IPS DF 6.9 (cell line): ENCODE results near the gene GPR155.
"Not testable (repeated sequence)": the region's sequence is repeated elsewhere in the genome, so short reads cannot be mapped to it uniquely, and the experiment has no call there.

ENCODE experiments used
- DNase-seq: peaks from one replicate; pipeline ENCODE4 v3.0.0-alpha.2; 2013; ENCODE audit warnings: low read depth, low spot score
- H3K27ac ChIP-seq: one replicate; pipeline ENCODE4 v1.5.1; 2013; ENCODE audit warnings: low read length, control low read depth
- H3K27me3 ChIP-seq: 2 replicates; pipeline ENCODE4 v1.6.1; 2013; ENCODE audit warnings: mild to moderate bottlenecking, low read length; ENCODE audit not compliant: control insufficient read depth, insufficient read depth
- H3K36me3 ChIP-seq: 2 replicates; pipeline ENCODE4 v1.6.1; 2013; ENCODE audit warnings: low read length; ENCODE audit not compliant: control insufficient read depth, insufficient read depth
- H3K4me1 ChIP-seq: 2 replicates; pipeline ENCODE4 v1.6.1; 2013; ENCODE audit warnings: low read length; ENCODE audit not compliant: control insufficient read depth, insufficient read depth
- H3K4me3 ChIP-seq: 2 replicates; pipeline ENCODE4 v1.5.1; 2013; ENCODE audit warnings: mild to moderate bottlenecking, low read length
- H3K9me3 ChIP-seq: 2 replicates; pipeline ENCODE4 v1.6.1; 2013; ENCODE audit warnings: low read length, inconsistent platforms; ENCODE audit not compliant: control insufficient read depth, insufficient read depth
- WGBS: extraction: QIAGEN DNeasy Blood & Tissue Kit; methylation state at CpG from one replicate; pipeline ENCODE4 v1.1.7; 2013; ENCODE audit warnings: mixed read lengths, missing lambda C conversion rate; ENCODE audit not compliant: insufficient read length, insufficient coverage; 5-methylcytosine and 5-hydroxymethylcytosine counted together

The GPR155 gene

DNA sequence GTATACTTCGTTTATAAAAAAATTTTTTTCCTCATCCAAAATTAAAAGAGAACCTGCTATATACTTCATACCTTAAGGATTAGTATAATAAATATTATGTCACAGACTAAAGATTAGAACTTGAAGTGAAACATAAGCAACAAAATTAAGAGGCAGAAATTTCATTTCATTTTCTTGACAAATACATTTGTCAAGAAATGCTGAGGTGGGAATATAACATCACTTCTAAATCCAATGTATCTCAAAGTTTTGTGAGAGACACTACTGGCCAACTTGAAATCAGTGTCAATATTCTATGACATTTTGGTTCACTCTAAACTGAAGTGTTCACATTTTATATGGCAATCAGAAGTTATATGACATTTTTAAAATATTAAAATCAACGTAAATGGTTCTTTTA, 47.5 kb downstream of the GPR155 start:
- H3K4me3 ChIP-seq: no peak overlapping the region
- H3K36me3 ChIP-seq: no peaks in the 10 kb centered on the region
- H3K9me3 ChIP-seq: no peaks in the 10 kb centered on the region
- DNase-seq: no peak
- H3K27me3 ChIP-seq: no peaks in the 10 kb centered on the region
- H3K27ac ChIP-seq: no peak overlapping the region
- 100% methylated on average over 1 of the region's 2 CpGs for WGBS
- no peaks in the 10 kb centered on the region; the same call in 1 of the 2 replicates for H3K4me1 ChIP-seq

DNA sequence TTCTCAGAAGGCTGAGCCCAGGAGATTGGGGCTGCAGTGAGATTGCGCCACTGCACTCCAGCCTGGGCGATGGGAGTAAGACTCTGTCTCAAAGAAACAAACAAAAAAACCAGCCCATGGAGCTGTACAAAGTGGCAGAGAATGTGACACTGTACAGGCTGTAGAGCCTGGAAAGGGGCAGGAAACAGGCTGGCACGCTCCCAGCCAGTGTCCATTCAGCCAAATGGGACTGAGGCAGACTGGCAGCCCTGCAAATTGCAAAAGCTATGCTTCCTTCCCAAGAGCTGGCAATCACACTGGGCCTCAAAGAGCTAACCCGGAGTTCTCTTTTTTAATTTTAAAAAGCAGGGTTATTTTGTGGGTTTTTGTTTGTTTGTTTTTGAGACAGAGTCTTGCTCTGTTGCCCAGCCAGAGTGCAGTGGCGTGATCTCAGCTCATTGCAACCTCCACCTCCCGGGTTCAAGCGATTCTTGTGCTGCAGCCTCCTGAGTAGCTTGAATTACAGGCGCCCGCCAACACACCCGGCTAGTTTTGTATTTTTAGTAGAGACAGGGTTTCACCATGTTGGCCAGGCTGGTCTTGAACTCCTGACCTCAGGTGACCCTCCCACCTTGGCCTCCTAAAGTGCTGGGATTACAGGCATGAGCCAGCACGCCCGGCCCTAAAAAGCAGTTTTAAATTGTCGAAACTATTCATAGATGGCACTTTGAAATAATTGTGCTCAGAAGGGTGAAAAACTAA, 48.5 kb downstream of the GPR155 start:
- no peaks in the 10 kb centered on the region; the same call in 1 of the 2 replicates for H3K4me1 ChIP-seq
- DNase-seq: no peak
- WGBS: no CpG with 5 or more reads among the region's 13 CpGs

GRCh38 chr2:174436351-174436750, 50.5 kb downstream of the GPR155 start:
- Histone ChIP-seq H3K9me3 (no peaks in the 10 kb centered on the region), H3K36me3 (no peaks in the 10 kb centered on the region), H3K4me3 (no peak overlapping the region), H3K4me1 (no peaks in the 10 kb centered on the region), H3K27me3 (no peaks in the 10 kb centered on the region), H3K27ac (no peak overlapping the region)
- DNase-seq: no peak

More for the DNA sequence above, 48.5 kb downstream of the GPR155 start:
- no peaks in the 10 kb centered on the region for H3K36me3 ChIP-seq
- no peaks in the 10 kb centered on the region for H3K9me3 ChIP-seq
- no peak overlapping the region for H3K27ac ChIP-seq
- no peaks in the 10 kb centered on the region for H3K27me3 ChIP-seq
- H3K4me3 ChIP-seq: no peak overlapping the region

- Histone ChIP-seq H3K36me3 (no peaks in the 10 kb centered on the region), H3K27ac (no peak overlapping the region), H3K9me3 (no peaks in the 10 kb centered on the region), H3K4me1 (no peaks in the 10 kb centered on the region), H3K27me3 (no peaks in the 10 kb centered on the region), H3K4me3 (no peak overlapping the region)
- no peak for DNase-seq
- no CpG with 5 or more reads among the region's 1 CpG for WGBS
Measured at GRCh38 chr2:174431902-174432301, 54.9 kb downstream of the GPR155 start.

DNA sequence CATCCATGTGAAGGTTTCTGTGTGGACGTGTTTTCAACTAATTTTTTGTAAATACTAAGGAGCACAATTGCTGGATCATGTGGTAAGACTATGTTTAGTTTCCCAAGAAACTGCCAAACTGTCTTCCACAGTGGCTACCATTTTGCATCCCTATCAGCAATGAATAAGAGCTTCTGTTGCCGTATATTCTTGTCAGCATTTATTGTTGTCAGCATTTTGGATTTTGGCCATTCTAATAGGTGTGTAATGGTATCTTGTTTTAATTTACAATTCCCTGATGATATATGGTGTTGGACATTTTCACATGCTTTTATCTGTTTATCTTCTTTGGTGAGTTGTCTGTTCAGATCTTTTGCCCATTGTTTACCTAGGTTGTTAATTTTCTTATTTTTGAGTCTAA, 56.8 kb downstream of the GPR155 start:
- H3K27ac ChIP-seq: no peak overlapping the region
- no peak overlapping the region for H3K4me3 ChIP-seq
- no peaks in the 10 kb centered on the region for H3K27me3 ChIP-seq
- no CpG with 5 or more reads among the region's 2 CpGs for WGBS
- DNase-seq: no peak
- no peaks in the 10 kb centered on the region for H3K36me3 ChIP-seq
- H3K9me3 ChIP-seq: no peaks in the 10 kb centered on the region
- no peaks in the 10 kb centered on the region for H3K4me1 ChIP-seq

GRCh38 chr2:174428214-174428613, 58.6 kb downstream of the GPR155 start:
- no peak overlapping the region for H3K27ac ChIP-seq
- DNase-seq: no peak
- H3K4me1 ChIP-seq: no peaks in the 10 kb centered on the region
- H3K36me3 ChIP-seq: no peaks in the 10 kb centered on the region
- H3K9me3 ChIP-seq: no peaks in the 10 kb centered on the region
- WGBS: no CpG with 5 or more reads among the region's 1 CpG
- no peak overlapping the region for H3K4me3 ChIP-seq
- no peaks in the 10 kb centered on the region for H3K27me3 ChIP-seq

DNA sequence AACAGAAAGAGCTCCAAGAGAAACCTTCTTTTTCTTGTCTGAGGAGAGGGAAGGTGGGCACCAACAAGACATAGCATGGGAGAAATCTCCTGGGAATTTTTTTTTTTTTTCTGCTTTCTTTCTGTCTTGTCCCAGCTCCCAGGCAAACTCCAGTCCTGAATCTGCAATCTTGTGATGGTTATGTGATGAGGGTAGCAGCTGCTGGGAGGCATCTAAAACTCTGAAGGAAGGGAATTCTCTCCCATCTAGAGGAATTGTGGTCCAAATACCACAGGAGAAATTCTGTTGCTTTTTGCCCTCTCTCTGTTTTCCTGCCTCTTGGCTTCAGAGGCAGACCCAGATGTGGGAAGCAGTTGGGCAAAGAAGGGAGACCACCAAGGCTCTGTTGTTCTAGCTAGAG, 74.6 kb downstream of the GPR155 start:
- Histone ChIP-seq H3K4me3 (no peak overlapping the region), H3K4me1 (peaks cover 2% of the 10 kb centered on the region), H3K27me3 (no peaks in the 10 kb centered on the region)

GRCh38 chr2:174410039-174410438, 76.8 kb downstream of the GPR155 start:
- no CpG with 5 or more reads among the region's 31 CpGs for WGBS
- DNase-seq, H3K36me3 ChIP-seq, H3K27me3 ChIP-seq, H3K4me1 ChIP-seq, H3K27ac ChIP-seq, H3K9me3 ChIP-seq: not testable (repeated sequence)
- peak overlapping the region; percentile 38; the same call in 1 of the 2 replicates for H3K4me3 ChIP-seq

More for the DNA sequence above, 74.6 kb downstream of the GPR155 start:
- no peaks in the 10 kb centered on the region for H3K9me3 ChIP-seq
- DNase-seq: no peak
- no peak overlapping the region for H3K27ac ChIP-seq
- no peaks in the 10 kb centered on the region for H3K36me3 ChIP-seq

DNA sequence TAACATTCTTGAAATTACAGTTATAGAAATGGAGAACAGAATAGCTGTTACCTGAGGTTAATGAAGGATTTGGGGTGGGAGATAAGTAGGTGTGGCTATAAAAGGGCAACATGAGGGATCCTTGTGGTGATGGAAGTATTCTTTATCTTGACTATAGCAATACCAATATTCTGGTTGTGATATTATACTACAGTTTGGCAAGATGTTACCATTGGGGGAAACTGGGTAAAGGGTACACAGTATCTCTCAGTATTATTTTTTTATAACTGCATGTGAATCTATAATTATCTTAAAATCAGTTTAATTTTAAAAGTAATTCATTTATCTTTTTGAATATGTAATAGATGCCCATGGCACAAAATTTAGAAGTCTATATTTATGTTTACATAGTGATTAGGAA, 83.2 kb downstream of the GPR155 start:
- no peak for DNase-seq
- Histone ChIP-seq H3K4me1 (no peaks in the 10 kb centered on the region), H3K27ac (no peak overlapping the region), H3K4me3 (no peak overlapping the region), H3K36me3 (no peaks in the 10 kb centered on the region), H3K27me3 (no peaks in the 10 kb centered on the region), H3K9me3 (no peaks in the 10 kb centered on the region)

DNA sequence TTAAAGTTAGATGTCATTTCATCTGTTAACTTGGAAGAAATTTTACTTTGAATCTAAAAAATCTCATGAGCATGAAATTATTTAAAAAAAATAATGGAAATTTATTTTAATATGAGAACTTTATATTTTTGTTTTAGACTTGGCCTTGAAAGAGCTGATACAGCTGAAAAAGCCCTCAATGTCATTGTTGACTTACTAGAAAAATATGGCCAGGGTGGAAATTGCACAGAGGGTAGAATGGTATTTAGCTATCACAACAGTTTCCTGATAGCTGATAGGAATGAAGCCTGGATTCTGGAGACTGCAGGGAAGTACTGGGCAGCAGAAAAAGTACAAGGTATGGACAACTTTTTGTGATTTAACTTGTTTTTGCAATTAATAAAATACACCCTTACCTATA, 86.0 kb downstream of the GPR155 start:
- no peaks in the 10 kb centered on the region for H3K4me1 ChIP-seq
- no peak overlapping the region for H3K4me3 ChIP-seq
- DNase-seq: no peak
- no peaks in the 10 kb centered on the region for H3K36me3 ChIP-seq
- no peaks in the 10 kb centered on the region for H3K9me3 ChIP-seq
- H3K27ac ChIP-seq: no peak overlapping the region
- H3K27me3 ChIP-seq: no peaks in the 10 kb centered on the region

DNA sequence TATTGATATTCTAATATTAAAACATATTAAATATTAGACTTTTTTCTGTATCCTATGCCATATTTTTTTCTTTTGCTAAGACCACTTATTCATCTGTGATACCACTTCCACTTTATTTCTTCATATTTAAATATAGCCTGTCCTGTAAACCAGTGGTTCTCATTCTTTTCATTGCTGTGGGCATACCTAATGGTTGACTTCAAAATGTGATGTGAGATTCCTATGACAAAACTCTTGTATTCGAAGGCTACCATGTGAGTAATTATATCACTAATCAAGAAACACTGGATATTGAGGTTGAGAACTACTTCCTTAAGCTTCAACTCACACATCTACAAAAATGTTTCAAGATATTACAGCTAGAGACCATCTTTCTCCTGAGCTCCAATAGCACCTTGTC, 87.7 kb downstream of the GPR155 start:
- H3K27ac ChIP-seq: no peak overlapping the region
- no peaks in the 10 kb centered on the region for H3K36me3 ChIP-seq
- no peak overlapping the region for H3K4me3 ChIP-seq
- no peak for DNase-seq
- H3K9me3 ChIP-seq: no peaks in the 10 kb centered on the region
- no CpG with 5 or more reads among the region's 1 CpG for WGBS
- H3K27me3 ChIP-seq: no peaks in the 10 kb centered on the region
- no peaks in the 10 kb centered on the region for H3K4me1 ChIP-seq
